GM23338 (cell line): Measurements from ENCODE around the gene IGF2BP1. TPM values are rescaled to one million over a fixed set of nuclear protein-coding genes. Genes with fewer than 3 reads are reported as not detected.

ENCODE experiments used
- ATAC-seq: fragments of 200-7000 bp; cut with Tn5 transposase; 3 replicates; pipeline ENCODE4 v1.9.1; 2020
- DNase-seq: peaks from one replicate; pipeline ENCODE4 v3.0.0-alpha.2; 2015; ENCODE audit warnings: low spot score
- H2AFZ ChIP-seq: fragments of 200-600 bp; sonication (generic); 2 replicates; pipeline ENCODE4 v1.8.0; 2016; ENCODE audit warnings: antibody characterized with exemption, mild to moderate bottlenecking, moderate library complexity
- H3F3A ChIP-seq: fragments of 200-600 bp; sonication (generic); replicated peaks from 2 replicates; pipeline ENCODE4 v1.8.0; 2017; ENCODE audit warnings: antibody characterized with exemption, mixed run types, low read depth
- H3K27ac ChIP-seq: fragments of 200-600 bp; sonication (generic); 2 replicates; pipeline ENCODE4 v1.6.1; 2016; ENCODE audit warnings: low read depth
- H3K27me3 ChIP-seq: fragments of 200-600 bp; sonication (generic); 2 replicates; pipeline ENCODE4 v1.8.0; 2016; ENCODE audit warnings: mild to moderate bottlenecking, mixed run types, moderate library complexity; ENCODE audit not compliant: insufficient read depth
- H3K36me3 ChIP-seq: fragments of 200-600 bp; sonication (generic); 2 replicates; pipeline ENCODE4 v1.8.0; 2016; ENCODE audit warnings: mild to moderate bottlenecking; ENCODE audit not compliant: insufficient read depth
- H3K4me1 ChIP-seq: fragments of 200-600 bp; sonication (generic); 2 replicates; pipeline ENCODE4 v1.8.0; 2016; ENCODE audit warnings: mild to moderate bottlenecking, moderate library complexity; ENCODE audit not compliant: insufficient read depth
- H3K4me2 ChIP-seq: fragments of 200-600 bp; sonication (generic); 2 replicates; pipeline ENCODE4 v1.7.1; 2017; ENCODE audit warnings: mixed run types
- H3K4me3 ChIP-seq: fragments of 200-600 bp; sonication (generic); 2 replicates; pipeline ENCODE4 v1.6.1; 2016; ENCODE audit warnings: mixed run types
- H3K79me2 ChIP-seq: fragments of 200-600 bp; sonication (generic); replicated peaks from 2 replicates; pipeline ENCODE4 v1.8.0; 2017; ENCODE audit warnings: mild to moderate bottlenecking; ENCODE audit not compliant: insufficient read depth
- H3K9me2 ChIP-seq: fragments of 200-600 bp; sonication (generic); 2 replicates; pipeline ENCODE4 v1.8.0; 2017; ENCODE audit not compliant: insufficient read depth
- H4K20me1 ChIP-seq: fragments of 200-600 bp; sonication (generic); replicated peaks from 2 replicates; pipeline ENCODE4 v1.8.0; 2017; ENCODE audit warnings: mild to moderate bottlenecking; ENCODE audit not compliant: insufficient read depth
- H3K27ac Mint-ChIP-seq: 2 replicates; pipeline ENCODE4 v1.8.0; 2020; ENCODE audit warnings: inconsistent platforms, mild to moderate bottlenecking, moderate library complexity, mixed read lengths
- H3K27me3 Mint-ChIP-seq: 3 replicates; pipeline ENCODE4 v1.8.0; 2022; ENCODE audit warnings: low read depth, mild to moderate bottlenecking, moderate library complexity, mixed read lengths, inconsistent platforms; ENCODE audit not compliant: insufficient read depth, poor library complexity
- H3K36me3 Mint-ChIP-seq: 3 replicates; pipeline ENCODE4 v1.8.0; 2021; ENCODE audit warnings: low read depth, mild to moderate bottlenecking, inconsistent platforms, moderate library complexity, mixed read lengths
- H3K4me1 Mint-ChIP-seq: 3 replicates; pipeline ENCODE4 v1.8.0; 2020; ENCODE audit warnings: mild to moderate bottlenecking, inconsistent platforms, mixed read lengths
- H3K4me3 Mint-ChIP-seq: 3 replicates; pipeline ENCODE4 v1.8.0; 2021; ENCODE audit warnings: moderate library complexity, mild to moderate bottlenecking, inconsistent platforms, mixed read lengths
- H3K9me3 Mint-ChIP-seq: 3 replicates; pipeline ENCODE4 v1.8.0; 2020; ENCODE audit warnings: moderate library complexity, mild to moderate bottlenecking, inconsistent platforms, mixed read lengths
- JUNB ChIP-seq: IDR thresholded peaks from one replicate; pipeline ENCODE4 v1.6.1; 2016; ENCODE audit warnings: antibody characterized with exemption; ENCODE audit not compliant: unreplicated experiment
- NANOG ChIP-seq: IDR thresholded peaks from 2 replicates; pipeline ENCODE4 v1.6.1; 2016; ENCODE audit warnings: antibody characterized with exemption, borderline replicate concordance
- polyA plus RNA-seq: library from polyadenylated mRNA; unstranded; fragments of >200 nt; fragmentation: Nextera tagmentation; extraction: Ambion mirVana; gene quantifications from 2 replicates; pipeline ENCODE4 v1.2.1, GENCODE V29; 2016
- total RNA-seq: library from RNA; depleted of rRNA; stranded (reverse); fragments of >200 nt; shearing (Covaris generic); gene quantifications from 2 replicates; pipeline ENCODE4 v1.2.3, GENCODE V29; 2014
- TF ChIP-seq, protein P1 (sequence below): fragments of 250-450 bp; sonication (Bioruptor Pico); IDR thresholded peaks from 2 replicates; pipeline ENCODE4 v1.5.0; 2020; ENCODE audit warnings: mild to moderate bottlenecking, moderate library complexity
- TF ChIP-seq, protein P2 (sequence below): IDR thresholded peaks from 2 replicates; pipeline ENCODE4 v1.6.1; 2016; ENCODE audit warnings: antibody characterized with exemption

Gene IGF2BP1
- total and polyA plus RNA-seq, 2 experiments from 2014 or later = 68.6 to 249 TPM

DNA sequence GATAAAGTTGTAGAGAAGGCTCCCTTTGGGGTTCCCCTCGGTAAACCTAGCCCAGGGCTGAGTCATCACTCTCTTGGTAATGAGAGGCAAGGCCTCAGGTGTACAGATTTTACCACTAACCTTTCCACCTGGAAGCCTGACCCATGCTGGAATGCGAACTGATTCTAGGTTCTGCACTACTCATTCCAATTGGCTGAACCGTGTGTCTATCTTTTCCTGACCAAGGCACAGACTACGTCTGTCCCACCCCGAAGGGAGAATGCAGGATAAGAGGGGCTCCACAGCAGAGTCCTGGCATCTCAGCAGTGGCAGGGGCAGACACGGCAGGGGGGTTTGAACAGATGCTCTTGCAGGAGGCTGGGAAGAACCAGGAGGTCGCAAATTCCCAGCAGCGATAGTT lies 70.0 kb downstream of the IGF2BP1 start (continued):
- TF ChIP-seq, protein P1, sequence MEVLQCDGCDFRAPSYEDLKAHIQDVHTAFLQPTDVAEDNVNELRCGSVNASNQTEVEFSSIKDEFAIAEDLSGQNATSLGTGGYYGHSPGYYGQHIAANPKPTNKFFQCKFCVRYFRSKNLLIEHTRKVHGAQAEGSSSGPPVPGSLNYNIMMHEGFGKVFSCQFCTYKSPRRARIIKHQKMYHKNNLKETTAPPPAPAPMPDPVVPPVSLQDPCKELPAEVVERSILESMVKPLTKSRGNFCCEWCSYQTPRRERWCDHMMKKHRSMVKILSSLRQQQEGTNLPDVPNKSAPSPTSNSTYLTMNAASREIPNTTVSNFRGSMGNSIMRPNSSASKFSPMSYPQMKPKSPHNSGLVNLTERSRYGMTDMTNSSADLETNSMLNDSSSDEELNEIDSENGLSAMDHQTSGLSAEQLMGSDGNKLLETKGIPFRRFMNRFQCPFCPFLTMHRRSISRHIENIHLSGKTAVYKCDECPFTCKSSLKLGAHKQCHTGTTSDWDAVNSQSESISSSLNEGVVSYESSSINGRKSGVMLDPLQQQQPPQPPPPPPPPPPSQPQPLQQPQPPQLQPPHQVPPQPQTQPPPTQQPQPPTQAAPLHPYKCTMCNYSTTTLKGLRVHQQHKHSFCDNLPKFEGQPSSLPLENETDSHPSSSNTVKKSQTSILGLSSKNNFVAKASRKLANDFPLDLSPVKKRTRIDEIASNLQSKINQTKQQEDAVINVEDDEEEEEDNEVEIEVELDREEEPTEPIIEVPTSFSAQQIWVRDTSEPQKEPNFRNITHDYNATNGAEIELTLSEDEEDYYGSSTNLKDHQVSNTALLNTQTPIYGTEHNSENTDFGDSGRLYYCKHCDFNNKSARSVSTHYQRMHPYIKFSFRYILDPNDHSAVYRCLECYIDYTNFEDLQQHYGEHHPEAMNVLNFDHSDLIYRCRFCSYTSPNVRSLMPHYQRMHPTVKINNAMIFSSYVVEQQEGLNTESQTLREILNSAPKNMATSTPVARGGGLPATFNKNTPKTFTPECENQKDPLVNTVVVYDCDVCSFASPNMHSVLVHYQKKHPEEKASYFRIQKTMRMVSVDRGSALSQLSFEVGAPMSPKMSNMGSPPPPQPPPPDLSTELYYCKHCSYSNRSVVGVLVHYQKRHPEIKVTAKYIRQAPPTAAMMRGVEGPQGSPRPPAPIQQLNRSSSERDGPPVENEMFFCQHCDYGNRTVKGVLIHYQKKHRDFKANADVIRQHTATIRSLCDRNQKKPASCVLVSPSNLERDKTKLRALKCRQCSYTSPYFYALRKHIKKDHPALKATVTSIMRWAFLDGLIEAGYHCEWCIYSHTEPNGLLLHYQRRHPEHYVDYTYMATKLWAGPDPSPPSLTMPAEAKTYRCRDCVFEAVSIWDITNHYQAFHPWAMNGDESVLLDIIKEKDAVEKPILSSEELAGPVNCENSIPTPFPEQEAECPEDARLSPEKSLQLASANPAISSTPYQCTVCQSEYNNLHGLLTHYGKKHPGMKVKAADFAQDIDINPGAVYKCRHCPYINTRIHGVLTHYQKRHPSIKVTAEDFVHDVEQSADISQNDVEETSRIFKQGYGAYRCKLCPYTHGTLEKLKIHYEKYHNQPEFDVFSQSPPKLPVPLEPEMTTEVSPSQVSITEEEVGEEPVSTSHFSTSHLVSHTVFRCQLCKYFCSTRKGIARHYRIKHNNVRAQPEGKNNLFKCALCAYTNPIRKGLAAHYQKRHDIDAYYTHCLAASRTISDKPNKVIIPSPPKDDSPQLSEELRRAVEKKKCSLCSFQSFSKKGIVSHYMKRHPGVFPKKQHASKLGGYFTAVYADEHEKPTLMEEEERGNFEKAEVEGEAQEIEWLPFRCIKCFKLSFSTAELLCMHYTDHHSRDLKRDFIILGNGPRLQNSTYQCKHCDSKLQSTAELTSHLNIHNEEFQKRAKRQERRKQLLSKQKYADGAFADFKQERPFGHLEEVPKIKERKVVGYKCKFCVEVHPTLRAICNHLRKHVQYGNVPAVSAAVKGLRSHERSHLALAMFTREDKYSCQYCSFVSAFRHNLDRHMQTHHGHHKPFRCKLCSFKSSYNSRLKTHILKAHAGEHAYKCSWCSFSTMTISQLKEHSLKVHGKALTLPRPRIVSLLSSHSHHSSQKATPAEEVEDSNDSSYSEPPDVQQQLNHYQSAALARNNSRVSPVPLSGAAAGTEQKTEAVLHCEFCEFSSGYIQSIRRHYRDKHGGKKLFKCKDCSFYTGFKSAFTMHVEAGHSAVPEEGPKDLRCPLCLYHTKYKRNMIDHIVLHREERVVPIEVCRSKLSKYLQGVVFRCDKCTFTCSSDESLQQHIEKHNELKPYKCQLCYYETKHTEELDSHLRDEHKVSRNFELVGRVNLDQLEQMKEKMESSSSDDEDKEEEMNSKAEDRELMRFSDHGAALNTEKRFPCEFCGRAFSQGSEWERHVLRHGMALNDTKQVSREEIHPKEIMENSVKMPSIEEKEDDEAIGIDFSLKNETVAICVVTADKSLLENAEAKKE (CRISPR knock-in tag) = no peak
- TF ChIP-seq, protein P2, sequence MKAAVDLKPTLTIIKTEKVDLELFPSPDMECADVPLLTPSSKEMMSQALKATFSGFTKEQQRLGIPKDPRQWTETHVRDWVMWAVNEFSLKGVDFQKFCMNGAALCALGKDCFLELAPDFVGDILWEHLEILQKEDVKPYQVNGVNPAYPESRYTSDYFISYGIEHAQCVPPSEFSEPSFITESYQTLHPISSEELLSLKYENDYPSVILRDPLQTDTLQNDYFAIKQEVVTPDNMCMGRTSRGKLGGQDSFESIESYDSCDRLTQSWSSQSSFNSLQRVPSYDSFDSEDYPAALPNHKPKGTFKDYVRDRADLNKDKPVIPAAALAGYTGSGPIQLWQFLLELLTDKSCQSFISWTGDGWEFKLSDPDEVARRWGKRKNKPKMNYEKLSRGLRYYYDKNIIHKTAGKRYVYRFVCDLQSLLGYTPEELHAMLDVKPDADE = no peak

DNA sequence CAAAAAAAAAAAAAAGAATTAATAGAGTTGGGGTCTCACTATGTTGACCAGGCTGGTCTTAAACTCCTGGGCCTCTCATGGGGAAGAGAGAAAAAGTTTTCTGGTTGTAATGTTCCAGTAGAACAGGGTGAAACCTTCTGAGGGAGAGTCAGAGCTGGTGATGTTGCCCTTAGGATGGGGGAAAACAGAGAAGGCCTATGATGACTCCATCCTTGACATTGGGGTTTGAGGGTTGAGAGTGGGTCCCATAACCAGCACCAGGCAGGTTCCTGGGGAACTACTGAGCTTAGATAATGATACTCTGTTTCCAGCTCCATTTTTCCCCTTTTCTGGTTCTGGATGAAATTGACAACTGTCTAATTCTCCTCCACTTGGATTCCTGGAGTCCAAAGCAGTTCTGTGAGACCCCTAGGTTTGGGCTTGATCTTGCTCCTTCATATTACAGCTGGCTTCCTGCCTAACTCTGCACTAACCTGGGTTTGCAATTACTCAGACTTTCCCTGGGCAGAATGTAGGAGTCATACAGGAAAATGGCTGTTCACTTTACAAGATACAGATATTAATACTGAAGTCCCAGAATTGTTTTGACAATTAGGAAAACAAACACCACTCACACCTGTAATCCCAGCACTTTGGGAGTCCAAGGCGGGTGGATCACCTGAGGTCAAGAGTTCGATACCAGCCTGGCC lies 72.5 kb downstream of the IGF2BP1 start:
- Histone ChIP-seq H3K4me2 (no peak overlapping the region), H3K4me3 (no peak overlapping the region), H3K79me2 (no peaks in the 10 kb centered on the region), H3K4me1 (0 out of 2 replicates have a peak, but pooled peaks cover 4% of the 10 kb centered on the region), H3K9me2 (no peaks in the 10 kb centered on the region), H4K20me1 (0 out of 2 replicates have a peak, but pooled peaks cover 3% of the 10 kb centered on the region), H3K36me3 (no peaks in the 10 kb centered on the region), H3K27me3 (no peaks in the 10 kb centered on the region), H2AFZ (no peak overlapping the region), H3F3A (no peaks in the 10 kb centered on the region), H3K27ac (no peak overlapping the region)
- Mint-ChIP-seq H3K27me3 (peaks cover 10% of the 10 kb centered on the region), H3K9me3 (no peaks in the 10 kb centered on the region), H3K27ac (no peak overlapping the region), H3K36me3 (no peaks in the 10 kb centered on the region), H3K4me3 (no peak overlapping the region), H3K4me1 (no peaks in the 10 kb centered on the region)
- DNase-seq = no peak
- ATAC-seq = no peak
- TF ChIP-seq JUNB = no peak
- TF ChIP-seq NANOG = no peak
